ENCODE measurements around the gene KRTAP4-5.
"Not testable (repeated sequence)": the region's sequence is repeated elsewhere in the genome, so short reads cannot be mapped to it uniquely, and the experiment has no call there.

The KRTAP4-5 gene

GRCh38 chr17:41167561-41167960 is 17.9 kb upstream of the KRTAP4-5 start:
- no peak overlapping the region for H3K4me3 ChIP-seq (ENCODE audit: low read depth, low read length)
- TF ChIP-seq, protein P1, sequence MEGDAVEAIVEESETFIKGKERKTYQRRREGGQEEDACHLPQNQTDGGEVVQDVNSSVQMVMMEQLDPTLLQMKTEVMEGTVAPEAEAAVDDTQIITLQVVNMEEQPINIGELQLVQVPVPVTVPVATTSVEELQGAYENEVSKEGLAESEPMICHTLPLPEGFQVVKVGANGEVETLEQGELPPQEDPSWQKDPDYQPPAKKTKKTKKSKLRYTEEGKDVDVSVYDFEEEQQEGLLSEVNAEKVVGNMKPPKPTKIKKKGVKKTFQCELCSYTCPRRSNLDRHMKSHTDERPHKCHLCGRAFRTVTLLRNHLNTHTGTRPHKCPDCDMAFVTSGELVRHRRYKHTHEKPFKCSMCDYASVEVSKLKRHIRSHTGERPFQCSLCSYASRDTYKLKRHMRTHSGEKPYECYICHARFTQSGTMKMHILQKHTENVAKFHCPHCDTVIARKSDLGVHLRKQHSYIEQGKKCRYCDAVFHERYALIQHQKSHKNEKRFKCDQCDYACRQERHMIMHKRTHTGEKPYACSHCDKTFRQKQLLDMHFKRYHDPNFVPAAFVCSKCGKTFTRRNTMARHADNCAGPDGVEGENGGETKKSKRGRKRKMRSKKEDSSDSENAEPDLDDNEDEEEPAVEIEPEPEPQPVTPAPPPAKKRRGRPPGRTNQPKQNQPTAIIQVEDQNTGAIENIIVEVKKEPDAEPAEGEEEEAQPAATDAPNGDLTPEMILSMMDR (IDR thresholded peaks at IDR 0.05; ENCODE audit: borderline replicate concordance, insufficient read depth, low read depth, low read length): no peak

DNA sequence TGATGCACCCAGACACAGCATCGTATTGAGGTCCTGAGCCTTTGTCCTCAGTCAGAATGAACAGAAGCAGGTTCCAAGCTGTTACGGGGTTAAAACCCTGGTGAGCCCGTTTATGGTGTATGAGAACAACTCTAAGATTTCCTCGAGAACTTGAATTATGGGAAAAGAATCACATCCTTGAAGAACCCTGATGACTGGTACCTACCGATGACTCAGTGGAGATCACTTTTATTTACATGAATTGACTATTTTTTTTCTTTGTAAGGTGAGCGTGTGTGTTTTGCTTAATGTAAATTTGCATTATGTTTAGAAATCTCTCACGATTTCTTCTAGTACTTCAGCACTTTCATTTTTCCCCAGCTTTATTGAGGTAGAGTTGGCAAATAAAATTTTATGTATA is 14.2 kb upstream of the KRTAP4-5 start:
- TF ChIP-seq, protein P1 (IDR thresholded peaks at IDR 0.05; ENCODE audit: borderline replicate concordance, insufficient read depth, low read depth, low read length): no peak
- H3K4me3 ChIP-seq (ENCODE audit: low read depth, low read length): no peak overlapping the region

- TF ChIP-seq, protein P1 (IDR thresholded peaks at IDR 0.05; ENCODE audit: borderline replicate concordance, insufficient read depth, low read depth, low read length): no peak
- H3K4me3 ChIP-seq (ENCODE audit: low read depth, low read length): no peak within 1 kb of the TSS
Observed at GRCh38 chr17:41160648-41161047, 11.0 kb upstream of the KRTAP4-5 start, which contains the start of gene KRTAP4-4. Gene KRTAP4-4, minus strand, starts transcription at chr17:41160748. Its CDS starts 57 bp downstream, at chr17:41160691.

- H3K4me3 ChIP-seq (ENCODE audit: low read depth, low read length): not testable (repeated sequence)
Observed at GRCh38 chr17:41160190-41160589, 10.6 kb upstream of the KRTAP4-5 start.

DNA sequence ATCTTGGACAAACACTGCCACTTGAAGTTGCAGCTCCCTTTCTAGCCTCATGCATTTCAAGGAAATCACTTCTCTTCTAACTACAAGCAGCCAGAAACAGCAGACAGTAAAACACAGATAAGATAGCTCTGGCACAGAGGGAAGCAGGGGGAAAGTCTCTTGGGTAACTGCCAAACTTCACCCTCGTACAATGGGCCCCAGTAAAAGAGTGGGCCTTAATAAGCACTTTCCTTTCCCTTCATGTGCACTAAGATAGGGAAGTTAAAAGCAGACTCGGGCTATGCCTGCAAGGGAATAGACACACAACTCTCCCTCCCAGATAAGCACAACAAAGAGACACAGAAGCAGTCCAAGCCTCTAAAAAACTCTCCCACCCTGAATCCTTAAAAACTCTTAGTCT is 4.2 kb upstream of the KRTAP4-5 start:
- TF ChIP-seq, protein P1 (IDR thresholded peaks at IDR 0.05; ENCODE audit: borderline replicate concordance, insufficient read depth, low read depth, low read length): no peak
- no peak overlapping the region for H3K4me3 ChIP-seq (ENCODE audit: low read depth, low read length)

- no peak overlapping the region for H3K4me3 ChIP-seq (ENCODE audit: low read depth, low read length)
- TF ChIP-seq, protein P1 (IDR thresholded peaks at IDR 0.05; ENCODE audit: borderline replicate concordance, insufficient read depth, low read depth, low read length): no peak
Observed at GRCh38 chr17:41151525-41151924, 1.9 kb upstream of the KRTAP4-5 start.

- TF ChIP-seq, protein P1 (IDR thresholded peaks at IDR 0.05; ENCODE audit: borderline replicate concordance, insufficient read depth, low read depth, low read length): no peak
- H3K4me3 ChIP-seq (ENCODE audit: low read depth, low read length): no peak overlapping the region
Observed at GRCh38 chr17:41150026-41150425, 401 bp upstream of the KRTAP4-5 start.

DNA sequence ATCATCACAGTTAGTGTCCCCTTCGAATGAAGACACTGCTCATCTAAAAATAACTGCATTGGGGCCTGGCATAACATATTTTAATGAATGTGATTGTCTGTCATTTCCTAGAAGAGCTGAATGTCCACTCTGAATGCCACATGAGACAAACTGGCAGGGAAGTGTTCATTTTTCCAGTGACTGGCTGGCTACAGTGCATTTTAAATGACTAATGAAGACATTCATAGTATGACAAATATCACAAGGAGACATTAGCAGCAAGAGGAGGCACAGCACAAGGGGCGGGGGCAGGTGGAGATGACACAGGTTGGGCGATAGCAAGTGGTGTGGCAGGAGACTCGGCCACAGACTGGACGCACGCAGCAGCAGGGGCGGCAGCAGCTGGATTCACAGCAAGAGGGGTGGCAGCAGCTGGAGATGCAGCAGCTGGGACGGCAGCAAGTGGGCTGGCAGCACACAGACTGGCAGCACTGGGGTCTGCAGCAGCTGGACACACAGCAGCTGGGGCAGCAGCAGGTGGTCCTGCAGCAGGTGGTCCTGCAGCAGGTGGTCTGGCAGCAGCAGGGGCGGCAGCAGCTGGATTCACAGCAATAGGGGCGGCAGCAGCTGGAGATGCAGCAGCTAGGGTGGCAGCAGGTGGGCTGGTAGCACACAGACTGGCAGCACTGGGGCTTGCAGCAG is 514 bp downstream of the KRTAP4-5 start:
- H3K4me3 ChIP-seq (ENCODE audit: low read depth, low read length): not testable (repeated sequence)
